Loucy (cell line): Measurements from ENCODE around the gene MGAT5B.

Experiments used
- EZH2phosphoT487 ChIP-seq: fragments of 200-600 bp; IDR thresholded peaks from 2 replicates; pipeline ENCODE4 v1.6.1; 2018; ENCODE audit warnings: antibody characterized with exemption, mild to moderate bottlenecking, moderate library complexity, borderline replicate concordance
- TF ChIP-seq, protein P1 (sequence below): fragments of 200-600 bp; sonication (generic); conservative IDR thresholded peaks from 2 replicates; pipeline ENCODE4 v1.5.1; 2014; ENCODE audit warnings: mild to moderate bottlenecking, antibody characterized with exemption, low read length

DNA sequence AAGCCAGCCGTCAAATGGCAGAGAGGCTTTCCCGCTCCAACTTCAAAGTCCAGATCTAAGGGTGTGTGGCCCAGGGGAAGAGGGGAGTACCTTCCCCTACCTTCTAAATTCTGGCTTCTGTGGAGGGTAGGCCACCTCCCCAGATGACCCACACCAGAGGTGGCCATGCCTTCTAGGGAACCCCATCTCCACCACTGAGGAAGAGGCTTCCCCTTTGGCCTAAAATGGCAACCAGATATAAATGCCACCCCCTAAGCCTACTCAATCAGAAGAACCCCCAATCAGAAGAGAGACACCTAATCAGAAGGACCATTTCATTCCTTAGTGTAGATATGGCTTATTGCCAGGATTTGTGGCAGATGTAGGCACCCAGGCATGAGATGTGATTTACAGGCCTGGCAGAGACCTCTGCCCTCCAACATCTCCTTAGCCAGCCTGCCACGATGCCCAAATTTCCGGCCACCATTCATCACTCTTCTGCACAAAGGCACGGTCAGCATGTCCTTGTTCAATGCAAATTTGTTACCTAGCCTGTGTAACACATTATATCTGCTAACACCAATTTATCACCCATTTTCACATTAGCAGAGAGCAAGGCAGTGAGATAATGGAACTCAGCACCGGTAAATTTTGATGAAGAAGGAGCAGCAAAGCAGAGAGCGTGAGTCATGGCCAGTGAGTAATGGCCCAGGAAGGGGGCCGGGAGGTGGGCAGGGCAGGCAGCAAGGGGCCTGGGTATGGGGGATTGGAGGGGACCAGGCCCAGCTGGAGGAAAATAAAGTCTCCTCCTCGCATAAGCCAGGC, 1.2 kb upstream of the MGAT5B start:
- TF ChIP-seq, protein P1, sequence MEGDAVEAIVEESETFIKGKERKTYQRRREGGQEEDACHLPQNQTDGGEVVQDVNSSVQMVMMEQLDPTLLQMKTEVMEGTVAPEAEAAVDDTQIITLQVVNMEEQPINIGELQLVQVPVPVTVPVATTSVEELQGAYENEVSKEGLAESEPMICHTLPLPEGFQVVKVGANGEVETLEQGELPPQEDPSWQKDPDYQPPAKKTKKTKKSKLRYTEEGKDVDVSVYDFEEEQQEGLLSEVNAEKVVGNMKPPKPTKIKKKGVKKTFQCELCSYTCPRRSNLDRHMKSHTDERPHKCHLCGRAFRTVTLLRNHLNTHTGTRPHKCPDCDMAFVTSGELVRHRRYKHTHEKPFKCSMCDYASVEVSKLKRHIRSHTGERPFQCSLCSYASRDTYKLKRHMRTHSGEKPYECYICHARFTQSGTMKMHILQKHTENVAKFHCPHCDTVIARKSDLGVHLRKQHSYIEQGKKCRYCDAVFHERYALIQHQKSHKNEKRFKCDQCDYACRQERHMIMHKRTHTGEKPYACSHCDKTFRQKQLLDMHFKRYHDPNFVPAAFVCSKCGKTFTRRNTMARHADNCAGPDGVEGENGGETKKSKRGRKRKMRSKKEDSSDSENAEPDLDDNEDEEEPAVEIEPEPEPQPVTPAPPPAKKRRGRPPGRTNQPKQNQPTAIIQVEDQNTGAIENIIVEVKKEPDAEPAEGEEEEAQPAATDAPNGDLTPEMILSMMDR = no peak
- no peak for TF ChIP-seq EZH2phosphoT487
